Renal cortical epithelial cell (primary cell): ENCODE results near the gene MYO1E. TPM values are rescaled to one million over a fixed set of nuclear protein-coding genes. Genes with fewer than 3 reads are reported as not detected.

Experiments
- DNase-seq: peaks from one replicate; pipeline ENCODE4 v3.0.0-alpha.2; 2011; ENCODE audit warnings: low read depth
- total RNA-seq: library from RNA; depleted of rRNA; stranded (reverse); fragments of >200 nt; gene quantifications from 2 replicates; pipeline ENCODE4 v1.2.3, GENCODE V29; 2014

MYO1E gene
- total RNA-seq, 1 donor from 2014 or later: 694 TPM

GRCh38 chr15:59199626-59200465 is 172.8 kb downstream of the MYO1E start:
- DNase-seq: peak; percentile 94

GRCh38 chr15:59197454-59197853 is 175.2 kb downstream of the MYO1E start:
- DNase-seq: no peak

GRCh38 chr15:59196416-59196815 is 176.3 kb downstream of the MYO1E start:
- DNase-seq: no peak

GRCh38 chr15:59194639-59195325 is 177.9 kb downstream of the MYO1E start:
- no peak for DNase-seq

GRCh38 chr15:59191855-59192237 is 180.8 kb downstream of the MYO1E start:
- DNase-seq: peak; percentile 99

- no peak for DNase-seq
Measured at GRCh38 chr15:59190291-59190690, 182.4 kb downstream of the MYO1E start.

GRCh38 chr15:59189241-59189640 is 183.4 kb downstream of the MYO1E start:
- DNase-seq: no peak

GRCh38 chr15:59186501-59186900 is 186.2 kb downstream of the MYO1E start:
- DNase-seq: peak; percentile 69

- no peak for DNase-seq
Measured at GRCh38 chr15:59185725-59186124, 186.9 kb downstream of the MYO1E start.

- DNase-seq: peak; percentile 60
Measured at GRCh38 chr15:59180945-59181600, 191.6 kb downstream of the MYO1E start.

- no peak for DNase-seq
Measured at GRCh38 chr15:59179717-59180116, 193.0 kb downstream of the MYO1E start.

GRCh38 chr15:59178151-59178695 is 194.4 kb downstream of the MYO1E start:
- DNase-seq: no peak

- DNase-seq: no peak
Measured at GRCh38 chr15:59177317-59177660, 195.4 kb downstream of the MYO1E start.

- DNase-seq: no peak
Measured at GRCh38 chr15:59176653-59177316, 195.9 kb downstream of the MYO1E start.

GRCh38 chr15:59174835-59175831 is 197.5 kb downstream of the MYO1E start:
- DNase-seq: peak; percentile 86

GRCh38 chr15:59174151-59174834 is 198.4 kb downstream of the MYO1E start:
- no peak for DNase-seq

GRCh38 chr15:59173194-59173593 is 199.5 kb downstream of the MYO1E start:
- DNase-seq: no peak

- DNase-seq: no peak
Measured at GRCh38 chr15:59172289-59172901, 200.3 kb downstream of the MYO1E start.

GRCh38 chr15:59171067-59171397 is 201.6 kb downstream of the MYO1E start:
- no peak for DNase-seq
